ENCODE measurements around the gene TMEM161B. TPM values are rescaled to one million over a fixed set of nuclear protein-coding genes. Genes with fewer than 3 reads are reported as not detected.

The TMEM161B gene
- total and polyA plus RNA-seq, 2 donors from 2014 or later: 8.9 to 21.1 TPM

- FAIRE-seq (no peak), DNase-seq (no peak)
- no peak for TF ChIP-seq CTCF (IDR thresholded peaks at IDR 0.05; ENCODE audit: borderline replicate concordance, extremely low read depth, insufficient read depth)
- Histone ChIP-seq H3K36me3 (ENCODE audit: control insufficient read depth in 2 of 3, insufficient read depth in 3 of 3, low read length in 3 of 3) (no peaks in the 10 kb centered on the region), H3K9ac (ENCODE audit: low read length in 3 of 3) (no peak overlapping the region), H3K9me3 (ENCODE audit: control insufficient read depth in 2 of 3, insufficient read depth in 1 of 3, low read length in 3 of 3) (no peaks in the 10 kb centered on the region), H3K4me1 (ENCODE audit: control insufficient read depth in 2 of 3, insufficient read depth in 2 of 3, low read depth in 1 of 3, low read length in 3 of 3) (no peaks in the 10 kb centered on the region), H3K27ac (ENCODE audit: low read depth in 2 of 2, low read length in 2 of 2) (no peak overlapping the region), H3K4me3 (ENCODE audit: low read length in 3 of 3) (no peak overlapping the region), H3K27me3 (ENCODE audit: control insufficient read depth, insufficient read depth, low read length) (no peaks in the 10 kb centered on the region)
- intact Hi-C loops (cut with DNase I): no loop called here
Measured at GRCh38 chr5:88256037-88256436, 12.6 kb downstream of the TMEM161B start.

GRCh38 chr5:88254320-88254719 is 14.3 kb downstream of the TMEM161B start:
- intact Hi-C loops (cut with DNase I): no loop called here
- H3K4me3 ChIP-seq (ENCODE audit: low read length in 3 of 3): no peak overlapping the region
- no peak for FAIRE-seq
- H3K27me3 ChIP-seq (ENCODE audit: control insufficient read depth, insufficient read depth, low read length): no peaks in the 10 kb centered on the region
- no peak overlapping the region for H3K27ac ChIP-seq (ENCODE audit: low read depth in 2 of 2, low read length in 2 of 2)
- no peak for TF ChIP-seq CTCF (IDR thresholded peaks at IDR 0.05; ENCODE audit: borderline replicate concordance, extremely low read depth, insufficient read depth)
- DNase-seq: no peak
- no peaks in the 10 kb centered on the region for H3K36me3 ChIP-seq (ENCODE audit: control insufficient read depth in 2 of 3, insufficient read depth in 3 of 3, low read length in 3 of 3)
- H3K9ac ChIP-seq (ENCODE audit: low read length in 3 of 3): no peak overlapping the region
- H3K4me1 ChIP-seq (ENCODE audit: control insufficient read depth in 2 of 3, insufficient read depth in 2 of 3, low read depth in 1 of 3, low read length in 3 of 3): no peaks in the 10 kb centered on the region
- no peaks in the 10 kb centered on the region for H3K9me3 ChIP-seq (ENCODE audit: control insufficient read depth in 2 of 3, insufficient read depth in 1 of 3, low read length in 3 of 3)

- H3K27me3 ChIP-seq (ENCODE audit: control insufficient read depth, insufficient read depth, low read length): no peaks in the 10 kb centered on the region
- DNase-seq (no peak), FAIRE-seq (no peak)
- no peak overlapping the region for H3K9ac ChIP-seq (ENCODE audit: low read length in 3 of 3)
- no peaks in the 10 kb centered on the region for H3K36me3 ChIP-seq (ENCODE audit: control insufficient read depth in 2 of 3, insufficient read depth in 3 of 3, low read length in 3 of 3)
- no peak overlapping the region for H3K27ac ChIP-seq (ENCODE audit: low read depth in 2 of 2, low read length in 2 of 2)
- no peaks in the 10 kb centered on the region for H3K4me1 ChIP-seq (ENCODE audit: control insufficient read depth in 2 of 3, insufficient read depth in 2 of 3, low read depth in 1 of 3, low read length in 3 of 3)
- TF ChIP-seq CTCF (IDR thresholded peaks at IDR 0.05; ENCODE audit: borderline replicate concordance, extremely low read depth, insufficient read depth): no peak
- intact Hi-C loops (cut with DNase I): no loop called here
- H3K4me3 ChIP-seq (ENCODE audit: low read length in 3 of 3): no peak overlapping the region
- no peaks in the 10 kb centered on the region for H3K9me3 ChIP-seq (ENCODE audit: control insufficient read depth in 2 of 3, insufficient read depth in 1 of 3, low read length in 3 of 3)
Measured at GRCh38 chr5:88251048-88251711, 17.5 kb downstream of the TMEM161B start.

GRCh38 chr5:88250010-88250409 is 18.6 kb downstream of the TMEM161B start:
- FAIRE-seq: no peak
- DNase-seq: no peak
- no peak overlapping the region for H3K9ac ChIP-seq (ENCODE audit: low read length in 3 of 3)
- H3K4me1 ChIP-seq (ENCODE audit: control insufficient read depth in 2 of 3, insufficient read depth in 2 of 3, low read depth in 1 of 3, low read length in 3 of 3): no peaks in the 10 kb centered on the region
- no peak overlapping the region for H3K4me3 ChIP-seq (ENCODE audit: low read length in 3 of 3)
- H3K36me3 ChIP-seq (ENCODE audit: control insufficient read depth in 2 of 3, insufficient read depth in 3 of 3, low read length in 3 of 3): no peaks in the 10 kb centered on the region
- no peak for TF ChIP-seq CTCF (IDR thresholded peaks at IDR 0.05; ENCODE audit: borderline replicate concordance, extremely low read depth, insufficient read depth)
- no peak overlapping the region for H3K27ac ChIP-seq (ENCODE audit: low read depth in 2 of 2, low read length in 2 of 2)
- H3K27me3 ChIP-seq (ENCODE audit: control insufficient read depth, insufficient read depth, low read length): no peaks in the 10 kb centered on the region
- H3K9me3 ChIP-seq (ENCODE audit: control insufficient read depth in 2 of 3, insufficient read depth in 1 of 3, low read length in 3 of 3): no peaks in the 10 kb centered on the region
- intact Hi-C loops (cut with DNase I): no loop called here
